Astrocyte of the cerebellum (primary cell): ENCODE measurements around the gene S100B.

Experiments
- DNase-seq: peaks from one replicate; pipeline ENCODE4 v3.0.0-alpha.2; 2011; ENCODE audit warnings: low read depth
- H3K4me3 ChIP-seq: 2 replicates; pipeline ENCODE4 v1.5.1; 2011; ENCODE audit warnings: mild to moderate bottlenecking, low read depth, low read length, moderate library complexity
- in situ Hi-C: cut with HindIII; loops from 2 replicates; pipeline ENCODE4 v1.10.0; 2017; ENCODE audit warnings: low sequenced_read_pairs
- TF ChIP-seq, protein P1 (sequence below): IDR thresholded peaks from 2 replicates; pipeline ENCODE4 v1.5.1; 2012; ENCODE audit warnings: low read length, low read depth, moderate library complexity, mild to moderate bottlenecking; ENCODE audit errors: missing control alignments

The S100B gene

DNA sequence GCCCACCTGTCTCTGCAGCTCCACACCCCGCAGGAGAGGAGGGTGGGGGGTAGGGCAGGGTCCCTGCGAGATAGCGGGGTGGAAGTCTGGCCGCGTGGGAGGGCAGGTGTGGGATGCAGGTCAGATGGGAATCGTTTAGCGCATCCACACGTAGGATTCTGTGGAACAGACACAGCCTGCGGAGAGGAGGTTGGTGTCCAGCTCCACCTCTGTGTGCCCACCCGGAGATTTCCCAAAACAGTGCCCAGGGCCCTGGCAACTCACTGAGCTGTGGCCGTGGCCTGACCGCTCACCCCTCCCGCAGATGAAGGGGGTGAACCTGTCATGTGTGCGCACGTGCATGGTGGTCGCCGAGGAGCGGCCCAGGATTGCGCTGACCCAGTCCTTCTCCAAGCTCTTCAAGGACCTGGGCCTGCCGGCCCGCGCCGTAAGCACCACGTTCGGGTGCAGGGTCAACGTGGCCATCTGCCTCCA is 46.9 kb downstream of the S100B start:
- DNase-seq = no peak
- no peak overlapping the region for H3K4me3 ChIP-seq
- in situ Hi-C loops = no loop called here
- TF ChIP-seq, protein P1, sequence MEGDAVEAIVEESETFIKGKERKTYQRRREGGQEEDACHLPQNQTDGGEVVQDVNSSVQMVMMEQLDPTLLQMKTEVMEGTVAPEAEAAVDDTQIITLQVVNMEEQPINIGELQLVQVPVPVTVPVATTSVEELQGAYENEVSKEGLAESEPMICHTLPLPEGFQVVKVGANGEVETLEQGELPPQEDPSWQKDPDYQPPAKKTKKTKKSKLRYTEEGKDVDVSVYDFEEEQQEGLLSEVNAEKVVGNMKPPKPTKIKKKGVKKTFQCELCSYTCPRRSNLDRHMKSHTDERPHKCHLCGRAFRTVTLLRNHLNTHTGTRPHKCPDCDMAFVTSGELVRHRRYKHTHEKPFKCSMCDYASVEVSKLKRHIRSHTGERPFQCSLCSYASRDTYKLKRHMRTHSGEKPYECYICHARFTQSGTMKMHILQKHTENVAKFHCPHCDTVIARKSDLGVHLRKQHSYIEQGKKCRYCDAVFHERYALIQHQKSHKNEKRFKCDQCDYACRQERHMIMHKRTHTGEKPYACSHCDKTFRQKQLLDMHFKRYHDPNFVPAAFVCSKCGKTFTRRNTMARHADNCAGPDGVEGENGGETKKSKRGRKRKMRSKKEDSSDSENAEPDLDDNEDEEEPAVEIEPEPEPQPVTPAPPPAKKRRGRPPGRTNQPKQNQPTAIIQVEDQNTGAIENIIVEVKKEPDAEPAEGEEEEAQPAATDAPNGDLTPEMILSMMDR = no peak

DNA sequence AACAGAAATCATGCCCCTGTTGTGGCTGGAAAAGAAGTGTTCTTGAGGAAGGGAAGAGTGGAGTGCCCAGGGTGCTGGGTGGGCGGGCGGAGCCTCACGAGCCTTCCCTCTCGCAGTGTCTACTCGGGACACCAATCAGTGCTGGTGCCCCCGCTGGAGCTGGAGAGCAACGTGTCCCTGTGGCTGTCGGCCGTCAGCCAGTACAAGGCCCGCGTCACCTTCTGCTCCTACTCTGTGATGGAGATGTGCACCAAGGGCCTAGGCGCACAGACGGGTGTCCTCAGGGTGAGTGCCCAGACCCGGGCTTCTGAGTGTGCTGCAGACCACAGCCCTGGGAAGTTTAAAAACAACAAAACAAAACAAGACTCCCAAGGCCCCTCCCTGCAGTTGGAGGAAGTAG is 47.4 kb downstream of the S100B start:
- TF ChIP-seq, protein P1 = no peak
- in situ Hi-C loops = no loop called here
- H3K4me3 ChIP-seq = no peak overlapping the region
- no peak for DNase-seq

DNA sequence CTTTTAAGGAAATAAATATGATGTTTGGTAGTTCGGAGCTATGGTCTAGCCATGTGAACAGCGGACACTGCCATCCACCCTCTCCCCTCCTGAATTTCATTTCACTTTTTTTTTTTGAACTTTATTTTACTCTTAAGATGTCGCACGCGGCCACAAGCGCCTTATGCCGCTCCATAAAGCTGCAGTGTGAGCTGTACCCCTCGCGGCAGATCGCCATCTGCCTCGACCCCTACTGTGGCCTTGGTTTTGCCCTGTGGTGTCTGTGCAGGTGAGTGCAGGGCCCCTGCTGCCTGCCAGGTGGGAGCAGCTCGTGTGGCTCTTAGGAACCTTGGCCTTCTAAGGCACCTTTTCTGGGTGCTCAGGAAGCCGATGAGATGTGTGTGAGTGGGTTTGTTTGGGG is 48.1 kb downstream of the S100B start:
- DNase-seq = no peak
- TF ChIP-seq, protein P1 = no peak
- in situ Hi-C loops = no loop called here
- H3K4me3 ChIP-seq = no peak overlapping the region

DNA sequence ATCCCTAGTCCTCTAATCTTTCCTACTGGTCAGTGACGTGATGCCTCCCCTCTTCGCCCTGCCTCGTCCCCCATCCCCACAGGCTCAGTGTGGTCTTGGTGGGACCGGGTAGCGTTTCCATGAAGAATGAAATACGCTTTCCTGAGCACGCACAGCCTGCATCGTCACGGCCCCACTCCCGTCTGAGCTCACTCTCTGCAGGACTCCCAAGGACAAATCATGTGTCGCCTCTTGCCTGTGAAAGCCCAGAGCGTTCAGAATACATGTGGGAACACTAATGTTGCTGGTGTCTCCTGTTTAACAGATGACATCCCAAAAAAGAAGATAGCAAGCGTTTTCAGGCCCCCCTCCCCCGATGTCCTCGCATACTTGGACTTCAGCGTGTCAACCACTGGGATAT is 49.2 kb downstream of the S100B start:
- in situ Hi-C loops = no loop called here
- H3K4me3 ChIP-seq = no peak overlapping the region
- DNase-seq = no peak
- TF ChIP-seq, protein P1 = no peak

DNA sequence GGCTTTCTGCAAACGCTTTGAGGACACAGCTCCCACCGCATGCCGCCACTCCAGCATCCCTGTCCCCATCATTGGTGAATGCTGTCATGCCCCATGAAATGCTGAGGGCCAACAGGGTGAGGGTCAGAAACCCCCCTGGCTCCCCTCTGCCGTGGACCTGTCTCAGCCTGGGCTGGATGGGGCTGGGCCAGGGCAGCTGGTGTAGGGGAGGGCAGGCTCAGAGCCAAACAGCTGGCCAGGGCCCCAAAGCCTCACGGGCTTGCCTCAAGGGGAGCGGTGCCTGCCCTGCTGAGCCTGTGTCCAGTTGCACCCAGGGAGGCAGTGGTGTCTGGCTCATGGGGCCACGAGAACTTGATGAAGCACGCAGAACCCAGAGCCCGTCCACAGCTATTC is 49.7 kb downstream of the S100B start:
- TF ChIP-seq, protein P1 = no peak
- in situ Hi-C loops = no loop called here
- DNase-seq = no peak
- H3K4me3 ChIP-seq = no peak overlapping the region

DNA sequence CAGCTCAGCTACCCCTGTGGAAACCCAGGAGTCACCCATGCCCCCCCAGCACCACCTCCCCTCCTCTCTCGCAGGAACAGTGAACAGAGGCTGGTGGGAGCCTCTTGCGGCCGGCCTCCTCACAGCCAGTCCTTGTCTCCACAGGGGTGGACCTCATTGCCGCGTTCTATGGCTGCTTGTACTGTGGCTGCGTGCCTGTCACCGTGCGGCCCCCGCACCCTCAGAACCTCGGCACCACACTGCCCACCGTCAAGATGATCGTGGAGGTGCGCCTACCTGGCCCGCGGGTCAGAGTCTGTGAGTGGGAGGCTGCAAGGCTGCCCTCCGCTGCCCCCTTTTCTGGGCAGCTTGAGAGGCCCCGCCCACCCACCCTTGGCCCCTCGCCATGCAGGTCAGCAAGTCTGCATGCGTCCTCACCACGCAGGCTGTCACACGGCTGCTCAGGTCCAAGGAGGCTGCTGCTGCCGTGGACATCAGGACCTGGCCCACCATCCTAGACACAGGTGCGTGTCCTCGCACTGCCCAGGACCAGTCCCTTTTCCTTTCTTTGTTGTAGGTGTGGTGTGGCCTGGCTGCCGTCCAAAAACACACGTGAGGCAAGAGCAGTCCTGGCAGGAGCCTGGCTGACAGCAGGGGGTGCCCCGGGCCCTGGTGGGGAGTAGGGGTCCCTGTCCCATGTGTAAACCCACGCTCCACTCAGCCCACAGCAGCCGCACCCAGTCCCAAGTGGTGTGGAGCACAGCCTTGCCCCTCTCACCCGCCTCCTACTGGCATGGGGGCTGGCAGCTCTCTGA is 50.3 kb downstream of the S100B start:
- no peak overlapping the region for H3K4me3 ChIP-seq
- TF ChIP-seq, protein P1 = no peak
- in situ Hi-C loops = no loop called here
- no peak for DNase-seq

DNA sequence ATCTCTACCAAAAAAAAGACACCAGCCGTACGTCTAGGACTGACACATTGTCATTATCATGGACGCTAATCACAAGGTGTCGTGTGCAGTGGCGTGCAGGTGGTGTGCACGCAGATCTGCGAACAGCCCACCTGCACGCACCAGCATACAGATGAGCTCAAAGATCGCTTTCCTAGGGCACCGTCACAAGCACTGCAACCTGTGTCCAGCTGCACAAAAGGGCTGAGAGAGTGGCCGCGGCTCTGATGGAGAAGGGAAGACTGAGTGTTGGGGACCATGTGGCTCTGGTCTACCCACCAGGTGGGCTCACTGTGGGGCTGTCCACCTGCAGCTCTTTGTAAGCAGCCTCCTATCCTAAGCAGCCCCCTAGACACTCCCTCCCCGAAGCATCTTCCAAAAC is 50.9 kb downstream of the S100B start:
- in situ Hi-C loops = no loop called here
- H3K4me3 ChIP-seq = no peak overlapping the region
- TF ChIP-seq, protein P1 = no peak
- DNase-seq = no peak
